ENCODE results near the gene DPH2.

The DPH2 gene

GRCh38 chr1:43976890-43977289, 7.1 kb downstream of the DPH2 start:
- TF ChIP-seq ZFX (IDR thresholded peaks at IDR 0.05): no peak
- no peak for TF ChIP-seq CTCF (conservative IDR thresholded peaks at IDR 0.05)
- no peak overlapping the region for H3K27ac ChIP-seq

GRCh38 chr1:43977376-43978263, 7.8 kb downstream of the DPH2 start:
- no peak for TF ChIP-seq ZFX (IDR thresholded peaks at IDR 0.05)
- no peak for TF ChIP-seq CTCF (conservative IDR thresholded peaks at IDR 0.05)
- peak overlapping the region; percentile 76 for H3K27ac ChIP-seq

- peak overlapping the region; percentile 76 for H3K27ac ChIP-seq
These were observed 8.4 kb downstream of the DPH2 start for GRCh38 chr1:43978264-43978550.

GRCh38 chr1:43978551-43979260, 8.9 kb downstream of the DPH2 start, which contains the start of gene B4GALT2:
TSS of gene B4GALT2 (plus strand) at chr1:43979210. CDS start at chr1:43981161, 1,951 bp downstream.
- peak within 1 kb of the TSS; percentile 76 for H3K27ac ChIP-seq
- TF ChIP-seq CTCF (conservative IDR thresholded peaks at IDR 0.05): no peak
- TF ChIP-seq ZFX (IDR thresholded peaks at IDR 0.05): no peak

More at GRCh38 chr1:43978264-43978550, 8.4 kb downstream of the DPH2 start:
- TF ChIP-seq CTCF (conservative IDR thresholded peaks at IDR 0.05) (no peak), ZFX (IDR thresholded peaks at IDR 0.05) (no peak)

- H3K27ac ChIP-seq: peak overlapping the region; percentile 76
- no peak for TF ChIP-seq CTCF (conservative IDR thresholded peaks at IDR 0.05)
- TF ChIP-seq ZFX (IDR thresholded peaks at IDR 0.05): no peak
These were observed 9.4 kb downstream of the DPH2 start for GRCh38 chr1:43979261-43979527.

- peak; percentile 52; the same call in 1 of the 2 replicates for TF ChIP-seq ZFX (IDR thresholded peaks at IDR 0.05)
- no peak for TF ChIP-seq CTCF (conservative IDR thresholded peaks at IDR 0.05)
- H3K27ac ChIP-seq: peak overlapping the region; percentile 76
These were observed 9.9 kb downstream of the DPH2 start for GRCh38 chr1:43979528-43980254.
